Measurements from ENCODE around the gene WFIKKN2. TPM values are rescaled to one million over a fixed set of nuclear protein-coding genes. Genes with fewer than 3 reads are reported as not detected.
A peak's percentile ranks its signal among the peaks of the same experiment; 100 is the strongest.

Gene WFIKKN2, protein sequence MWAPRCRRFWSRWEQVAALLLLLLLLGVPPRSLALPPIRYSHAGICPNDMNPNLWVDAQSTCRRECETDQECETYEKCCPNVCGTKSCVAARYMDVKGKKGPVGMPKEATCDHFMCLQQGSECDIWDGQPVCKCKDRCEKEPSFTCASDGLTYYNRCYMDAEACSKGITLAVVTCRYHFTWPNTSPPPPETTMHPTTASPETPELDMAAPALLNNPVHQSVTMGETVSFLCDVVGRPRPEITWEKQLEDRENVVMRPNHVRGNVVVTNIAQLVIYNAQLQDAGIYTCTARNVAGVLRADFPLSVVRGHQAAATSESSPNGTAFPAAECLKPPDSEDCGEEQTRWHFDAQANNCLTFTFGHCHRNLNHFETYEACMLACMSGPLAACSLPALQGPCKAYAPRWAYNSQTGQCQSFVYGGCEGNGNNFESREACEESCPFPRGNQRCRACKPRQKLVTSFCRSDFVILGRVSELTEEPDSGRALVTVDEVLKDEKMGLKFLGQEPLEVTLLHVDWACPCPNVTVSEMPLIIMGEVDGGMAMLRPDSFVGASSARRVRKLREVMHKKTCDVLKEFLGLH
- 1 to 10 TPM in 1 of 4 donors, under 1 TPM in 1, not detected in 2; 0.73 to 6.0 TPM for total RNA-seq

DNA sequence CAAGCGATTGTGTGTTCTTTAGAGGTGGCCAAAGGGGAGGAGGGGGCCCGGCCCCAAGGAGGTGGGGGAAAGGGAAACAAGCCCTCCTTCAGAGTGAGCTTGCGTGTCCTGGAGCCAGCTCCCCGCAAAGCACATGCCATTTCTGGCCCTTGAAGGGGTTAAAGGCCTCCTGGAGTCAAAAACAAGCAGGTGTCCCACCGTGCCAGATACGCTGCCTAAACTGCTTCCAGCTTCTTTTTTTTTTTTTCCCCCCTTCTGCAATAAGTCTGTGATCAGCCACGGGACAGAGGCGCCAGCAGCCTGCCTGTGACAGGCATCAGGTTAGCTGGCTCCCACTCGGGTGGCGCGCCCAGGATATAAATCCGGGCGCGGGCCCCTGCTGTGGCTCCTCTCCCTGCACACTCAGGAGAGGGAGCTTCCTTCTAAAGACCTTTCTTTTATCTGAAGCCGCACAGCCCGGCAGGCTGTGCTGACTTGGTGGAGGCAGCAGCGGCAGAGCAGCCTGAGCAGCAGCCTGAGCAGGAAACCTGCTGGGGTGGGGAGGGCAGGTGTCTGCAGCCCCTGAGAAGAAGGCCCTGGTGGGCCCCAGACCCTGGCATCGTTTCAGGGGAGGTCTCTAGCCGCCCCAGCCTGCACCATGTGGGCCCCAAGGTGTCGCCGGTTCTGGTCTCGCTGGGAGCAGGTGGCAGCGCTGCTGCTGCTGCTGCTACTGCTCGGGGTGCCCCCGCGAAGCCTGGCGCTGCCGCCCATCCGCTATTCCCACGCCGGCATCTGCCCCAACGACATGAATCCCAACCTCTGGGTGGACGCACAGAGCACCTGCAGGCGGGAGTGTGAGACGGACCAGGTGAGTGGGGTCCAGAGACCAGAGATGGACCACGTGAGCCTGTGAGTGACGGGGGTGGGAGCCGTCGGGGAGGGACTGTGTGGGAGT, at the start of gene WFIKKN2:
Gene WFIKKN2, plus strand, starts transcription at position 286 of the 934 bp plus-strand sequence. Its CDS starts 352 bp downstream, at position 638.
- H3K9me3 ChIP-seq = no peaks in the 10 kb centered on the region
- no peak for TF ChIP-seq CTCF (IDR thresholded peaks at IDR 0.05)
- no peak for TF ChIP-seq POLR2A (IDR thresholded peaks at IDR 0.05)
- intact Hi-C loops (cut with DNase I; ENCODE audit: low total_unique reads) = no loop called here
- no peaks in the 10 kb centered on the region for H3K4me1 ChIP-seq
- no peaks in the 10 kb centered on the region for H3K36me3 ChIP-seq
- H3K4me3 ChIP-seq = peak within 1 kb of the TSS; percentile 6 to 22
- no peaks in the 10 kb centered on the region for H3K27me3 ChIP-seq
- no peak within 1 kb of the TSS for H3K27ac ChIP-seq
- DNase-seq = no peak

- no peak for TF ChIP-seq CTCF (IDR thresholded peaks at IDR 0.05)
- no peak for TF ChIP-seq POLR2A (IDR thresholded peaks at IDR 0.05)
- intact Hi-C loops (cut with DNase I; ENCODE audit: low total_unique reads) = loop anchor here (10.0 kb wide), 1 partner anchor 59 kb away; no protein-coding TSS in a partner anchor
- DNase-seq = peak in 1 of 2 donors; percentile 21
Observed at GRCh38 chr17:50785946-50786570, 49.3 kb upstream of the WFIKKN2 start.

GRCh38 chr17:50787106-50787505, 48.3 kb upstream of the WFIKKN2 start:
- Histone ChIP-seq H3K4me3 (no peak overlapping the region), H3K27ac (no peak overlapping the region), H3K36me3 (no peaks in the 10 kb centered on the region), H3K9me3 (no peaks in the 10 kb centered on the region), H3K4me1 (no peaks in the 10 kb centered on the region), H3K27me3 (no peaks in the 10 kb centered on the region)
- DNase-seq = no peak
- intact Hi-C loops (cut with DNase I; ENCODE audit: low total_unique reads) = loop anchor here (10.0 kb wide), 1 partner anchor 58 kb away; no protein-coding TSS in a partner anchor
- TF ChIP-seq POLR2A (IDR thresholded peaks at IDR 0.05) (no peak), CTCF (IDR thresholded peaks at IDR 0.05) (no peak)

More at GRCh38 chr17:50785946-50786570, 49.3 kb upstream of the WFIKKN2 start:
- H3K27ac ChIP-seq = peak overlapping the region in 1 of 2 donors; percentile 51
- no peak overlapping the region for H3K4me3 ChIP-seq
- H3K4me1 ChIP-seq = no peaks in the 10 kb centered on the region
- no peaks in the 10 kb centered on the region for H3K27me3 ChIP-seq
- H3K36me3 ChIP-seq = no peaks in the 10 kb centered on the region
- H3K9me3 ChIP-seq = no peaks in the 10 kb centered on the region

DNA sequence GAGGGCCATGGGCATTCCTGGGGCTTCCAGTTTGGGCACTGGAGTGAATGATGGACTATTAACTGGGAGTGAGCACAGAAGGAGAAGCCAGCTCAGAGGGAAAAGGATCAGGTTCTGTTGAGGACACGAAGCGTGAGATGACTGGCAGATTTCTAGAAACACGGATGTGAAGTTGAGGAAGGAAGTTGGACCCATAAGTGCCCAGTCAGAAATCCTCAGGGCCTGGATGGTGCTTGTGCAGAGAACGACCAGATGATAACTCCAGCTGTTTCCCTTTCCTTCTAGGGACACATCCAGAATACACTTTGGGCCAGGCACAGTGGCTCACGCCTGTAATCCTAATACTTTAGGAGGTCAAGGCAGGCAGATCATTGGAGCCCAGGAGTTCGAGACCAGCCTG, 44.8 kb upstream of the WFIKKN2 start:
- no peak for DNase-seq
- no peaks in the 10 kb centered on the region for H3K36me3 ChIP-seq
- no peak overlapping the region for H3K27ac ChIP-seq
- H3K9me3 ChIP-seq = no peaks in the 10 kb centered on the region
- H3K4me3 ChIP-seq = no peak overlapping the region
- TF ChIP-seq POLR2A (IDR thresholded peaks at IDR 0.05) (no peak), CTCF (IDR thresholded peaks at IDR 0.05) (no peak)
- no peaks in the 10 kb centered on the region for H3K27me3 ChIP-seq
- intact Hi-C loops (cut with DNase I; ENCODE audit: low total_unique reads) = no loop called here
- H3K4me1 ChIP-seq = no peaks in the 10 kb centered on the region

All from uterus (tissue), 4 donors.